MM.1S (cell line): ENCODE results near the gene GPX6.
"Not testable (repeated sequence)": the region's sequence is repeated elsewhere in the genome, so short reads cannot be mapped to it uniquely, and the experiment has no call there.

Source experiments
- DNase-seq: peaks from one replicate; pipeline ENCODE4 v3.0.0-alpha.2; 2015
- H2AFZ ChIP-seq: fragments of 300-600 bp; sonication (generic); 2 replicates; pipeline ENCODE4 v1.6.0; 2016; ENCODE audit warnings: antibody characterized with exemption, low read length
- H3F3A ChIP-seq: fragments of 300-600 bp; sonication (generic); 2 replicates; pipeline ENCODE4 v1.6.1; 2016; ENCODE audit warnings: mild to moderate bottlenecking, antibody characterized with exemption, low read length, moderate library complexity, mixed read lengths; ENCODE audit not compliant: insufficient read depth
- H3K27ac ChIP-seq: fragments of 300-600 bp; sonication (generic); 2 replicates; pipeline ENCODE4 v1.5.1; 2016; ENCODE audit warnings: mild to moderate bottlenecking, low read length
- H3K27me3 ChIP-seq: fragments of 300-600 bp; sonication (generic); replicated peaks from 2 replicates; pipeline ENCODE4 v1.6.0; 2016; ENCODE audit warnings: low read length; ENCODE audit not compliant: insufficient read depth
- H3K36me3 ChIP-seq: fragments of 300-600 bp; sonication (generic); replicated peaks from 2 replicates; pipeline ENCODE4 v1.6.1; 2016; ENCODE audit warnings: mild to moderate bottlenecking, low read length, mixed read lengths; ENCODE audit not compliant: insufficient read depth
- H3K4me1 ChIP-seq: fragments of 300-600 bp; sonication (generic); 2 replicates; pipeline ENCODE4 v1.6.1; 2016; ENCODE audit warnings: low read length, mixed read lengths
- H3K4me2 ChIP-seq: fragments of 300-600 bp; sonication (generic); 2 replicates; pipeline ENCODE4 v1.6.0; 2016; ENCODE audit warnings: low read depth, low read length
- H3K4me3 ChIP-seq: fragments of 300-600 bp; sonication (generic); 2 replicates; pipeline ENCODE4 v1.5.1; 2016; ENCODE audit warnings: low read length, mixed read lengths
- H3K79me2 ChIP-seq: fragments of 300-600 bp; sonication (generic); 2 replicates; pipeline ENCODE4 v1.6.1; 2016; ENCODE audit warnings: mixed run types, low read length, mixed read lengths
- H3K9ac ChIP-seq: fragments of 300-600 bp; sonication (generic); 2 replicates; pipeline ENCODE4 v1.6.1; 2016; ENCODE audit warnings: low read length, mixed read lengths
- H3K9me2 ChIP-seq: fragments of 300-600 bp; sonication (generic); replicated peaks from 2 replicates; pipeline ENCODE4 v1.6.1; 2016; ENCODE audit warnings: mild to moderate bottlenecking, low read length, mixed read lengths; ENCODE audit not compliant: insufficient read depth
- H3K9me3 ChIP-seq: fragments of 300-600 bp; sonication (generic); replicated peaks from 2 replicates; pipeline ENCODE4 v1.6.1; 2016; ENCODE audit warnings: mild to moderate bottlenecking, low read length, mixed read lengths; ENCODE audit not compliant: insufficient read depth
- H4K20me1 ChIP-seq: fragments of 300-600 bp; sonication (generic); 2 replicates; pipeline ENCODE4 v1.6.1; 2016; ENCODE audit warnings: mild to moderate bottlenecking, low read length, moderate library complexity, mixed read lengths; ENCODE audit not compliant: insufficient read depth
- CTCF ChIP-seq: fragments of 300-600 bp; sonication (generic); IDR thresholded peaks from 2 replicates; pipeline ENCODE4 v1.5.1; 2016; ENCODE audit warnings: antibody characterized with exemption, low read length, mixed read lengths
- EZH2 ChIP-seq: fragments of 300-600 bp; sonication (generic); optimal IDR thresholded peaks from 2 replicates; pipeline ENCODE3; 2017; ENCODE audit warnings: low read depth, mild to moderate bottlenecking, antibody characterized with exemption, low read length, mixed read lengths
- EZH2phosphoT487 ChIP-seq: fragments of 300-600 bp; sonication (generic); IDR thresholded peaks from 2 replicates; pipeline ENCODE4 v1.6.1; 2018; ENCODE audit warnings: antibody characterized with exemption, low read length

The GPX6 gene

GRCh38 chr6:28474441-28475219 is 41.0 kb downstream of the GPX6 start:
- H3K79me2 ChIP-seq = no peaks in the 10 kb centered on the region
- H3K27ac ChIP-seq = no peak overlapping the region
- H4K20me1 ChIP-seq = no peaks in the 10 kb centered on the region
- TF ChIP-seq CTCF (no peak), EZH2phosphoT487 (no peak), EZH2 (no peak)
- no peaks in the 10 kb centered on the region for H3K4me1 ChIP-seq
- no peaks in the 10 kb centered on the region for H3F3A ChIP-seq
- no peaks in the 10 kb centered on the region for H3K36me3 ChIP-seq
- peak overlapping the region; percentile 61 for H3K4me2 ChIP-seq
- no peak overlapping the region for H3K9ac ChIP-seq
- H3K4me3 ChIP-seq = peak overlapping the region; percentile 48
- no peaks in the 10 kb centered on the region for H3K9me3 ChIP-seq
- peak; percentile 61 for DNase-seq
- no peaks in the 10 kb centered on the region for H3K9me2 ChIP-seq
- H3K27me3 ChIP-seq = no peaks in the 10 kb centered on the region
- peak overlapping the region; percentile 53 for H2AFZ ChIP-seq

- not testable (repeated sequence) for H3K4me3 ChIP-seq, H3K27me3 ChIP-seq, H2AFZ ChIP-seq, H3K9me2 ChIP-seq, H3K4me1 ChIP-seq, H3F3A ChIP-seq, H4K20me1 ChIP-seq, H3K9me3 ChIP-seq, H3K27ac ChIP-seq, DNase-seq, H3K79me2 ChIP-seq, H3K4me2 ChIP-seq, H3K9ac ChIP-seq, H3K36me3 ChIP-seq
Observed at GRCh38 chr6:28469153-28469745, 46.3 kb downstream of the GPX6 start.

- Histone ChIP-seq H3K9ac (no peak overlapping the region), H3F3A (no peaks in the 10 kb centered on the region), H3K27ac (no peak overlapping the region), H3K9me3 (no peaks in the 10 kb centered on the region), H3K4me1 (no peaks in the 10 kb centered on the region), H3K4me2 (no peak overlapping the region), H3K27me3 (no peaks in the 10 kb centered on the region), H3K9me2 (no peaks in the 10 kb centered on the region), H4K20me1 (no peaks in the 10 kb centered on the region), H3K4me3 (no peak overlapping the region), H2AFZ (no peak overlapping the region), H3K36me3 (no peaks in the 10 kb centered on the region), H3K79me2 (no peaks in the 10 kb centered on the region)
- TF ChIP-seq EZH2phosphoT487 (no peak), EZH2 (no peak), CTCF (no peak)
- DNase-seq = no peak
Observed at GRCh38 chr6:28468056-28468455, 47.5 kb downstream of the GPX6 start.

- H3F3A ChIP-seq = no peaks in the 10 kb centered on the region
- no peaks in the 10 kb centered on the region for H3K4me1 ChIP-seq
- no peaks in the 10 kb centered on the region for H3K9me3 ChIP-seq
- no peaks in the 10 kb centered on the region for H3K79me2 ChIP-seq
- no peak for DNase-seq
- no peaks in the 10 kb centered on the region for H3K9me2 ChIP-seq
- no peaks in the 10 kb centered on the region for H4K20me1 ChIP-seq
- H3K27ac ChIP-seq = no peak overlapping the region
- H2AFZ ChIP-seq = no peak overlapping the region
- no peak for TF ChIP-seq EZH2phosphoT487
- TF ChIP-seq EZH2 = no peak
- no peak for TF ChIP-seq CTCF
- H3K27me3 ChIP-seq = no peaks in the 10 kb centered on the region
- H3K36me3 ChIP-seq = no peaks in the 10 kb centered on the region
- H3K4me3 ChIP-seq = no peak overlapping the region
- no peak overlapping the region for H3K4me2 ChIP-seq
- no peak overlapping the region for H3K9ac ChIP-seq
Observed at GRCh38 chr6:28462401-28462800, 53.2 kb downstream of the GPX6 start.
